GM23248 (cell line): ENCODE data around the gene RAPGEF2.

Experiments
- EZH2 ChIP-seq: fragments of 200-600 bp; sonication (generic); IDR thresholded peaks from 2 replicates; pipeline ENCODE4 v1.6.1; 2018; ENCODE audit warnings: antibody characterized with exemption, mild to moderate bottlenecking; ENCODE audit not compliant: insufficient read depth, poor library complexity, severe bottlenecking
- EZH2phosphoT487 ChIP-seq: fragments of 200-600 bp; sonication (generic); IDR thresholded peaks from 2 replicates; pipeline ENCODE4 v1.6.1; 2018; ENCODE audit warnings: antibody characterized with exemption, moderate library complexity, mild to moderate bottlenecking, low read depth; ENCODE audit not compliant: insufficient read depth

DNA sequence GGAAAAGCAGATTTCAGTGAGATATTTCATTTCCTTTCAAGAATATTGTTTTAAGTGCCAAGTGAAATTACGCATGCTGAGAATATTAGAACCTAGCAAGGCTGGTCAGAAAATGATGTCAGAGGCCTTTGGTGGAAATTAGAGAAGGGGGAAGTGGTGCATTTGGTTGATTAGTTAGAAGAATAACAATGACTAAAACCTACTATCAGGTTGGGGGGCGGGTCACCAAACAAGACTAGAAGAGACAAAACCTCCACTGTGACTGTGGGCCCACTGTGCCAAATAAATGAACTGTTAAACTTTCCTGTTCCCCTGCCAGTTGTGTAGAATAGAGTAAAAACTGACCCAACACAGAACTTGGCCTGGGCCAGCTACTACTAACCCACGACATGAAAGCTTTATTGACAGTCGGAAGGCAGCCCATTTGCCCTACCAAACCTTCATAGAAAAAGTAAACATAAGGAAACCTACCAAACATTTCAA lies 2.9 kb downstream of the RAPGEF2 start:
- TF ChIP-seq EZH2phosphoT487 = no peak
- no peak for TF ChIP-seq EZH2
